Prostate gland (tissue), 2 donors: ENCODE results near the gene IGSF11. TPM values are rescaled to one million over a fixed set of nuclear protein-coding genes. Genes with fewer than 3 reads are reported as not detected.

ENCODE experiments used
- DNase-seq: peaks from one replicate; pipeline ENCODE4 v3.0.0-alpha.2; 2019; ENCODE audit warnings: low spot score
- H3K27ac ChIP-seq, 2 donors: fragments of 200-600 bp; sonication (generic); 2 replicates each; pipeline ENCODE4 v1.5.1; 2017 to 2019
- H3K27me3 ChIP-seq: fragments of 200-600 bp; sonication (generic); replicated peaks from 2 replicates; pipeline ENCODE4 v1.5.1; 2019; ENCODE audit not compliant: insufficient read depth
- H3K36me3 ChIP-seq, 2 donors: fragments of 200-600 bp; sonication (generic); 1 replicate in 1 of 2; 2 replicates in 1 of 2; pipeline versions ENCODE4 v1.5.1 to v1.8.1; 2017 to 2019
- H3K4me1 ChIP-seq: fragments of 200-600 bp; sonication (generic); replicated peaks from 2 replicates; pipeline ENCODE4 v1.5.1; 2019
- H3K4me3 ChIP-seq, 2 donors: fragments of 200-600 bp; sonication (generic); 2 replicates each; pipeline ENCODE4 v1.5.1; 2017 to 2019
- H3K9me3 ChIP-seq: fragments of 200-600 bp; sonication (generic); 2 replicates; pipeline ENCODE4 v1.5.1; 2017
- POLR2A ChIP-seq: fragments of 450-650 bp; IDR thresholded peaks from one replicate; pipeline ENCODE4 v1.6.1; 2016; ENCODE audit warnings: antibody characterized with exemption, mild to moderate bottlenecking
- POLR2AphosphoS5 ChIP-seq: sonication (generic); formaldehyde crosslinking; IDR thresholded peaks from one replicate; pipeline ENCODE4 v1.6.1; 2017; ENCODE audit warnings: antibody characterized with exemption
- WGBS: methylation state at CpG from one replicate; pipeline ENCODE4 v1.1.5; 2018; 5-methylcytosine and 5-hydroxymethylcytosine counted together
- intact Hi-C: fragments of 100-400 bp; cut with DNase I; formaldehyde crosslinking; loops from one replicate; pipeline ENCODE4 v1.14.2; 2022
- total RNA-seq, 2 donors: library from RNA; depleted of rRNA; stranded (reverse); fragments of >200 nt; gene quantifications; one replicate each; pipeline ENCODE4 v1.1.0, GENCODE V29; 2016
- TF ChIP-seq, protein P1 (sequence below), 4 experiments: fragments of 200-600 bp in 2 of 4; fragments of 450-650 bp in 2 of 4; sonication (generic) in 2 of 4; IDR thresholded peaks; 1 replicate in 3 of 4; 2 replicates in 1 of 4; pipeline ENCODE4 v1.5.1; 2016 to 2019; ENCODE audit warnings: antibody characterized with exemption in 4 of 4, mild to moderate bottlenecking in 2 of 4, moderate library complexity in 2 of 4

The IGSF11 gene
- total RNA-seq, 2 donors from 2014 or later = 0.46 to 30.9 TPM

- DNase-seq = no peak
- Histone ChIP-seq H3K27ac (no peak overlapping the region), H3K4me1 (no peaks in the 10 kb centered on the region), H3K4me3 (no peak overlapping the region), H3K36me3 (no peaks in the 10 kb centered on the region), H3K27me3 (no peaks in the 10 kb centered on the region), H3K9me3 (no peaks in the 10 kb centered on the region)
- WGBS = 96% methylated on average over 2 of the region's 2 CpGs
- intact Hi-C loops = no loop called here
- TF ChIP-seq, protein P1, sequence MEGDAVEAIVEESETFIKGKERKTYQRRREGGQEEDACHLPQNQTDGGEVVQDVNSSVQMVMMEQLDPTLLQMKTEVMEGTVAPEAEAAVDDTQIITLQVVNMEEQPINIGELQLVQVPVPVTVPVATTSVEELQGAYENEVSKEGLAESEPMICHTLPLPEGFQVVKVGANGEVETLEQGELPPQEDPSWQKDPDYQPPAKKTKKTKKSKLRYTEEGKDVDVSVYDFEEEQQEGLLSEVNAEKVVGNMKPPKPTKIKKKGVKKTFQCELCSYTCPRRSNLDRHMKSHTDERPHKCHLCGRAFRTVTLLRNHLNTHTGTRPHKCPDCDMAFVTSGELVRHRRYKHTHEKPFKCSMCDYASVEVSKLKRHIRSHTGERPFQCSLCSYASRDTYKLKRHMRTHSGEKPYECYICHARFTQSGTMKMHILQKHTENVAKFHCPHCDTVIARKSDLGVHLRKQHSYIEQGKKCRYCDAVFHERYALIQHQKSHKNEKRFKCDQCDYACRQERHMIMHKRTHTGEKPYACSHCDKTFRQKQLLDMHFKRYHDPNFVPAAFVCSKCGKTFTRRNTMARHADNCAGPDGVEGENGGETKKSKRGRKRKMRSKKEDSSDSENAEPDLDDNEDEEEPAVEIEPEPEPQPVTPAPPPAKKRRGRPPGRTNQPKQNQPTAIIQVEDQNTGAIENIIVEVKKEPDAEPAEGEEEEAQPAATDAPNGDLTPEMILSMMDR (IDR thresholded peaks at IDR 0.05) = no peak
- no peak for TF ChIP-seq POLR2AphosphoS5
- no peak for TF ChIP-seq POLR2A
Observed at GRCh38 chr3:118984699-118985098, 49.9 kb downstream of the IGSF11 start.

- H3K36me3 ChIP-seq = no peaks in the 10 kb centered on the region
- intact Hi-C loops = no loop called here
- H3K4me1 ChIP-seq = no peaks in the 10 kb centered on the region
- WGBS = 87% methylated on average over 6 of the region's 6 CpGs
- TF ChIP-seq POLR2AphosphoS5 = no peak
- TF ChIP-seq, protein P1 (IDR thresholded peaks at IDR 0.05) = no peak
- TF ChIP-seq POLR2A = no peak
- no peak overlapping the region for H3K27ac ChIP-seq
- H3K9me3 ChIP-seq = no peaks in the 10 kb centered on the region
- H3K27me3 ChIP-seq = no peaks in the 10 kb centered on the region
- no peak for DNase-seq
- H3K4me3 ChIP-seq = no peak overlapping the region
Observed at GRCh38 chr3:118981494-118982134, 53.0 kb downstream of the IGSF11 start.

DNA sequence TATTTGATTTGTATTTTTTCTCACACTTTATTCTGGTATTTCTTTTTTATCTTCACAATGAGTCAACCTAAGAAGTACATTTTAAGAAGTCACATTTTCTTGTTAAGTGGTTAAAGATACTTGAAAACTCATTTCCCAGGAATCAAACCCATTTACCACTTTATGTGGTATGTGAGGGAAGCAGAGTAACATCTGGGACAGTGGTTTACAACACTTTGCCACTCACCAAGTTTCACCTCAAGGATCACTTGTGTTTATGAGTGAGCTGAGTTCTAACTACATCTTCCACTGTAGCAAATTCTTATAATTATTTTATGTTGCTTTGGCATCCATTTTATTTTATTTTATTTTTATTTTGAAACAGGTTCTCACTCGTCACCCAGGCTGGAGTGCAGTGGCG, 53.8 kb downstream of the IGSF11 start:
- intact Hi-C loops = no loop called here
- WGBS = 92% methylated on average over 2 of the region's 2 CpGs
- H3K27ac ChIP-seq = no peak overlapping the region

GRCh38 chr3:118978393-118978758, 56.3 kb downstream of the IGSF11 start:
- no peak overlapping the region for H3K27ac ChIP-seq
- TF ChIP-seq, protein P1 (IDR thresholded peaks at IDR 0.05) = no peak
- TF ChIP-seq POLR2AphosphoS5 (no peak), POLR2A (no peak)

More for the DNA sequence above, 53.8 kb downstream of the IGSF11 start:
- TF ChIP-seq POLR2AphosphoS5 (no peak), POLR2A (no peak)
- TF ChIP-seq, protein P1 (IDR thresholded peaks at IDR 0.05) = no peak
- no peaks in the 10 kb centered on the region for H3K36me3 ChIP-seq
- no peaks in the 10 kb centered on the region for H3K4me1 ChIP-seq
- H3K27me3 ChIP-seq = no peaks in the 10 kb centered on the region
- H3K9me3 ChIP-seq = no peaks in the 10 kb centered on the region
- no peak for DNase-seq
- no peak overlapping the region for H3K4me3 ChIP-seq

DNA sequence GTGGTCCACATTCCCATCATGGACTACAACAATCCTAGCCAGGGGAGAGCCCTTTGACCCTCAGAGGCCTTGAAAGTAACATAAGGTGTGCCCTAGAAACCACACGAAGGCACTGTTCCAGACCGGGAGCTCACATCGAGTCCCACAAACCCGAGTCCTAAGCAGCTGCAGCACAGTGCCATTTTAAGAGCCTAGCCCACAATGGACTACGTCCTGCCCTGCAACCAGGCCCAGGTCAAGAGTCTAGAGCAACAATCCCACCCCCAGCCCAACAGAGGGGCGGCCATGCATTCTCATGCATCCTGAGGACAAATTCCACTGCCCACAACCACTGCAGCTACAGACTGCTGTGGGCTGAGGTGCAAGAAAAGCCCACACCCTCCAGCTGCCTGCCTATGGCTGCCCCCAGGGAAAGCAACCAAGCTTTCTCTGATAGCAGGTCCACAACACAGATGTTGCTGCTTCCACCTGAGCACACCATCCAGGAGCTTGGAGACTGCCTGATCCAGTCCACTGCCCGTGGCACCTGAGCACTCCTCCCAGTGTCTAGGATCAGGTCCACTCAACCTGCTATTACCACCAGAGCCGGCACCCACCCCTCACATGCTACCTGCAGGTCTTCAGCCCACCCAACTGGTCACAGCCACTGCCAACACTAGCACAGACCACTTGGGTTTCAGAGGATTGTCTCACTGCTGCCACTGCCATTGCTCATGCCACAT, 56.8 kb downstream of the IGSF11 start:
- no peaks in the 10 kb centered on the region for H3K27me3 ChIP-seq
- no peaks in the 10 kb centered on the region for H3K9me3 ChIP-seq
- no peaks in the 10 kb centered on the region for H3K4me1 ChIP-seq
- H3K27ac ChIP-seq = no peak overlapping the region
- 97% methylated on average over 8 of the region's 8 CpGs for WGBS
- DNase-seq = no peak
- H3K4me3 ChIP-seq = no peak overlapping the region
- no peaks in the 10 kb centered on the region for H3K36me3 ChIP-seq
- intact Hi-C loops = no loop called here
- TF ChIP-seq POLR2AphosphoS5 (no peak), POLR2A (no peak)
- TF ChIP-seq, protein P1 (IDR thresholded peaks at IDR 0.05) = no peak

More at GRCh38 chr3:118978393-118978758, 56.3 kb downstream of the IGSF11 start:
- Histone ChIP-seq H3K27me3 (no peaks in the 10 kb centered on the region), H3K36me3 (no peaks in the 10 kb centered on the region), H3K4me1 (no peaks in the 10 kb centered on the region), H3K9me3 (no peaks in the 10 kb centered on the region), H3K4me3 (no peak overlapping the region)
- intact Hi-C loops = no loop called here
- DNase-seq = no peak
- WGBS = 98% methylated on average over 5 of the region's 5 CpGs
